OCI-LY1 (cell line): Measurements from ENCODE around the gene TP73.

Source experiments
- H2AFZ ChIP-seq: fragments of 200-600 bp; sonication (generic), shearing (Covaris generic); 2 replicates; pipeline ENCODE4 v1.6.0; 2014; ENCODE audit warnings: antibody characterized with exemption, mild to moderate bottlenecking, low read length
- H3F3A ChIP-seq: fragments of 200-600 bp; sonication (generic), shearing (Covaris generic); 2 replicates; pipeline ENCODE4 v1.6.0; 2014; ENCODE audit warnings: mild to moderate bottlenecking, antibody characterized with exemption, low read length, moderate library complexity; ENCODE audit not compliant: insufficient read depth
- H3K27ac ChIP-seq: fragments of 200-600 bp; sonication (generic); 2 replicates; pipeline ENCODE4 v1.5.1; 2014; ENCODE audit warnings: low read length, mixed run types, mild to moderate bottlenecking, low read depth; ENCODE audit not compliant: poor library complexity, severe bottlenecking
- H3K27me3 ChIP-seq: fragments of 200-600 bp; sonication (generic); 2 replicates; pipeline ENCODE4 v1.6.0; 2014; ENCODE audit warnings: antibody characterized with exemption, mild to moderate bottlenecking, low read length, moderate library complexity; ENCODE audit not compliant: insufficient read depth
- H3K36me3 ChIP-seq: fragments of 200-600 bp; sonication (generic); 2 replicates; pipeline ENCODE4 v1.6.1; 2014; ENCODE audit warnings: mild to moderate bottlenecking, antibody characterized with exemption, low read length, moderate library complexity, mixed read lengths; ENCODE audit not compliant: insufficient read depth
- H3K4me1 ChIP-seq: fragments of 200-600 bp; sonication (generic); 2 replicates; pipeline ENCODE4 v1.5.1; 2014; ENCODE audit warnings: mild to moderate bottlenecking, low read length, moderate library complexity; ENCODE audit not compliant: insufficient read depth, severe bottlenecking
- H3K4me2 ChIP-seq: fragments of 200-600 bp; sonication (generic), shearing (Covaris generic); 2 replicates; pipeline ENCODE4 v1.6.1; 2014; ENCODE audit warnings: low read length
- H3K4me3 ChIP-seq: fragments of 200-600 bp; sonication (generic); 2 replicates; pipeline ENCODE4 v1.5.1; 2014; ENCODE audit warnings: low read length, low read depth, mild to moderate bottlenecking, mixed read lengths; ENCODE audit not compliant: poor library complexity, severe bottlenecking
- H3K79me2 ChIP-seq: fragments of 200-600 bp; shearing (Covaris generic); 2 replicates; pipeline ENCODE4 v1.6.1; 2016; ENCODE audit warnings: mixed run types, low read length, mixed read lengths; ENCODE audit not compliant: insufficient read depth
- H3K9ac ChIP-seq: fragments of 200-600 bp; sonication (generic), shearing (Covaris generic); 2 replicates; pipeline ENCODE4 v1.6.1; 2014; ENCODE audit warnings: mild to moderate bottlenecking, low read length, mixed read lengths
- H3K9me2 ChIP-seq: fragments of 200-600 bp; sonication (generic), shearing (Covaris generic); 2 replicates; pipeline ENCODE4 v1.6.1; 2014; ENCODE audit warnings: low read depth, mild to moderate bottlenecking, low read length, mixed read lengths
- H3K9me3 ChIP-seq: fragments of 200-600 bp; shearing (Covaris generic); 2 replicates; pipeline ENCODE4 v1.6.1; 2014; ENCODE audit warnings: low read length, mixed read lengths
- H4K20me1 ChIP-seq: fragments of 200-600 bp; sonication (generic), shearing (Covaris generic); 2 replicates; pipeline ENCODE4 v1.6.0; 2016; ENCODE audit warnings: mild to moderate bottlenecking, low read length; ENCODE audit not compliant: insufficient read depth
- EZH2 ChIP-seq: fragments of 200-600 bp; sonication (generic), shearing (Covaris generic); IDR thresholded peaks from 2 replicates; pipeline ENCODE4 v1.8.0; 2017; ENCODE audit warnings: borderline replicate concordance, mixed run types, mild to moderate bottlenecking, antibody characterized with exemption, low read length, moderate library complexity, mixed read lengths
- TF ChIP-seq, protein P1 (sequence below): fragments of 200-600 bp; sonication (generic), shearing (Covaris generic); IDR thresholded peaks from 2 replicates; pipeline ENCODE4 v1.5.1; 2017; ENCODE audit warnings: mild to moderate bottlenecking, antibody characterized with exemption, low read length, moderate library complexity, mixed read lengths

The TP73 gene

GRCh38 chr1:3730543-3731247, 78.4 kb downstream of the TP73 start:
- Histone ChIP-seq H3F3A (no peaks in the 10 kb centered on the region), H3K9me3 (no peaks in the 10 kb centered on the region), H3K9me2 (no peaks in the 10 kb centered on the region), H3K36me3 (peaks cover 2% of the 10 kb centered on the region), H3K4me2 (no peak overlapping the region), H3K4me1 (no peaks in the 10 kb centered on the region), H3K27ac (no peak overlapping the region), H3K4me3 (no peak overlapping the region), H4K20me1 (no peaks in the 10 kb centered on the region), H2AFZ (no peak overlapping the region), H3K9ac (no peak overlapping the region), H3K27me3 (peaks cover 12% of the 10 kb centered on the region; the same call in 1 of the 2 replicates), H3K79me2 (no peaks in the 10 kb centered on the region)
- TF ChIP-seq EZH2, result no peak
- TF ChIP-seq, protein P1, sequence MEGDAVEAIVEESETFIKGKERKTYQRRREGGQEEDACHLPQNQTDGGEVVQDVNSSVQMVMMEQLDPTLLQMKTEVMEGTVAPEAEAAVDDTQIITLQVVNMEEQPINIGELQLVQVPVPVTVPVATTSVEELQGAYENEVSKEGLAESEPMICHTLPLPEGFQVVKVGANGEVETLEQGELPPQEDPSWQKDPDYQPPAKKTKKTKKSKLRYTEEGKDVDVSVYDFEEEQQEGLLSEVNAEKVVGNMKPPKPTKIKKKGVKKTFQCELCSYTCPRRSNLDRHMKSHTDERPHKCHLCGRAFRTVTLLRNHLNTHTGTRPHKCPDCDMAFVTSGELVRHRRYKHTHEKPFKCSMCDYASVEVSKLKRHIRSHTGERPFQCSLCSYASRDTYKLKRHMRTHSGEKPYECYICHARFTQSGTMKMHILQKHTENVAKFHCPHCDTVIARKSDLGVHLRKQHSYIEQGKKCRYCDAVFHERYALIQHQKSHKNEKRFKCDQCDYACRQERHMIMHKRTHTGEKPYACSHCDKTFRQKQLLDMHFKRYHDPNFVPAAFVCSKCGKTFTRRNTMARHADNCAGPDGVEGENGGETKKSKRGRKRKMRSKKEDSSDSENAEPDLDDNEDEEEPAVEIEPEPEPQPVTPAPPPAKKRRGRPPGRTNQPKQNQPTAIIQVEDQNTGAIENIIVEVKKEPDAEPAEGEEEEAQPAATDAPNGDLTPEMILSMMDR, result no peak

GRCh38 chr1:3731583-3732433, 79.5 kb downstream of the TP73 start:
- peaks cover 9% of the 10 kb centered on the region for H3K36me3 ChIP-seq
- H3K27ac ChIP-seq, result no peak overlapping the region
- no peaks in the 10 kb centered on the region for H3K9me2 ChIP-seq
- H3K9me3 ChIP-seq, result no peaks in the 10 kb centered on the region
- no peak overlapping the region for H3K4me3 ChIP-seq
- no peak overlapping the region for H3K9ac ChIP-seq
- no peak overlapping the region for H2AFZ ChIP-seq
- no peaks in the 10 kb centered on the region for H4K20me1 ChIP-seq
- H3K4me2 ChIP-seq, result no peak overlapping the region
- no peaks in the 10 kb centered on the region for H3K79me2 ChIP-seq
- H3K4me1 ChIP-seq, result no peaks in the 10 kb centered on the region
- TF ChIP-seq, protein P1, result no peak
- no peak for TF ChIP-seq EZH2
- H3F3A ChIP-seq, result no peaks in the 10 kb centered on the region
- H3K27me3 ChIP-seq, result peaks cover 12% of the 10 kb centered on the region; the same call in 1 of the 2 replicates

GRCh38 chr1:3732434-3733093, 80.2 kb downstream of the TP73 start:
- Histone ChIP-seq H3K27ac (no peak overlapping the region), H3F3A (no peaks in the 10 kb centered on the region), H3K9me3 (no peaks in the 10 kb centered on the region), H3K9me2 (no peaks in the 10 kb centered on the region), H3K9ac (no peak overlapping the region), H3K79me2 (no peaks in the 10 kb centered on the region), H3K4me2 (no peak overlapping the region), H2AFZ (no peak overlapping the region), H3K4me3 (no peak overlapping the region), H4K20me1 (no peaks in the 10 kb centered on the region), H3K36me3 (peaks cover 14% of the 10 kb centered on the region), H3K27me3 (peaks cover 12% of the 10 kb centered on the region; the same call in 1 of the 2 replicates), H3K4me1 (no peaks in the 10 kb centered on the region)
- no peak for TF ChIP-seq EZH2
- TF ChIP-seq, protein P1, result no peak
